H9 (cell line): ENCODE results near the gene VOPP1. TPM values are rescaled to one million over a fixed set of nuclear protein-coding genes. Genes with fewer than 3 reads are reported as not detected.

ENCODE experiments used
- DNase-seq: peaks from one replicate; pipeline ENCODE4 v3.0.0-alpha.2; 2017
- H2AFZ ChIP-seq: one replicate; pipeline ENCODE4 v1.6.1; 2013; ENCODE audit warnings: mild to moderate bottlenecking, low read length, control low read depth, moderate library complexity
- H2AK5ac ChIP-seq: 2 replicates; pipeline ENCODE4 v1.6.1; 2013; ENCODE audit warnings: low read length, control low read depth, mixed read lengths; ENCODE audit not compliant: insufficient read length
- H2BK120ac ChIP-seq: one replicate; pipeline ENCODE4 v1.6.1; 2013; ENCODE audit warnings: low read depth, mild to moderate bottlenecking, low read length, control low read depth, inconsistent platforms; ENCODE audit not compliant: poor library complexity, severe bottlenecking
- H2BK12ac ChIP-seq: 2 replicates; pipeline ENCODE4 v1.6.1; 2013; ENCODE audit warnings: low read length, control low read depth, mixed read lengths, low read depth; ENCODE audit not compliant: insufficient read length
- H2BK15ac ChIP-seq: 2 replicates; pipeline ENCODE4 v1.6.1; 2013; ENCODE audit warnings: low read depth, low read length, control low read depth
- H2BK20ac ChIP-seq: one replicate; pipeline ENCODE4 v1.6.1; 2013; ENCODE audit warnings: low read depth, mild to moderate bottlenecking, low read length, control low read depth, inconsistent platforms; ENCODE audit not compliant: poor library complexity, severe bottlenecking
- H2BK5ac ChIP-seq: 2 replicates; pipeline ENCODE4 v1.6.1; 2013; ENCODE audit warnings: low read length, control low read depth, mixed read lengths; ENCODE audit not compliant: insufficient read length
- H3K14ac ChIP-seq: 2 replicates; pipeline ENCODE4 v1.6.1; 2013; ENCODE audit warnings: low read length, control low read depth; ENCODE audit not compliant: insufficient read depth
- H3K18ac ChIP-seq: 2 replicates; pipeline ENCODE4 v1.6.1; 2013; ENCODE audit warnings: low read depth, mild to moderate bottlenecking, mixed read lengths, low read length, control low read depth; ENCODE audit not compliant: insufficient read length
- H3K23ac ChIP-seq: 2 replicates; pipeline ENCODE4 v1.6.1; 2013; ENCODE audit warnings: low read length, control low read depth, mixed read lengths, low read depth; ENCODE audit not compliant: insufficient read length
- H3K23me2 ChIP-seq: 2 replicates; pipeline ENCODE4 v1.6.1; 2013; ENCODE audit warnings: low read depth, mild to moderate bottlenecking, mixed read lengths, low read length, control low read depth; ENCODE audit not compliant: insufficient read length, poor library complexity, severe bottlenecking
- H3K27ac ChIP-seq: 2 replicates; pipeline ENCODE4 v1.5.1; 2013; ENCODE audit warnings: low read length, control low read depth, mixed read lengths, low read depth; ENCODE audit not compliant: insufficient read length
- H3K27me3 ChIP-seq: 2 replicates; pipeline ENCODE4 v1.6.1; 2013; ENCODE audit warnings: low read length, control low read depth, inconsistent platforms; ENCODE audit not compliant: insufficient read depth
- H3K4ac ChIP-seq: 2 replicates; pipeline ENCODE4 v1.6.1; 2013; ENCODE audit warnings: low read depth, mild to moderate bottlenecking, control low read depth, inconsistent platforms, low read length, moderate library complexity
- H3K4me1 ChIP-seq: 2 replicates; pipeline ENCODE4 v1.6.1; 2013; ENCODE audit warnings: low read length, control low read depth, inconsistent platforms; ENCODE audit not compliant: insufficient read depth
- H3K4me2 ChIP-seq: 2 replicates; pipeline ENCODE4 v1.6.1; 2013; ENCODE audit warnings: low read length, control low read depth, mixed read lengths; ENCODE audit not compliant: insufficient read length, insufficient read depth
- H3K56ac ChIP-seq: 2 replicates; pipeline ENCODE4 v1.6.1; 2013; ENCODE audit warnings: low read depth, mild to moderate bottlenecking, mixed read lengths, low read length, control low read depth; ENCODE audit not compliant: insufficient read length
- H3K79me1 ChIP-seq: 2 replicates; pipeline ENCODE4 v1.6.1; 2013; ENCODE audit warnings: low read depth, mild to moderate bottlenecking, moderate library complexity, low read length, control low read depth, inconsistent platforms; ENCODE audit not compliant: insufficient read depth, poor library complexity, severe bottlenecking
- H3K79me2 ChIP-seq: 2 replicates; pipeline ENCODE4 v1.6.1; 2013; ENCODE audit warnings: low read length, control low read depth, inconsistent platforms; ENCODE audit not compliant: insufficient read depth
- H3K9ac ChIP-seq: 2 replicates; pipeline ENCODE4 v1.6.1; 2013; ENCODE audit warnings: low read length, control low read depth, mixed read lengths; ENCODE audit not compliant: insufficient read length; ENCODE audit errors: extremely low read depth
- H3K9me3 ChIP-seq: one replicate; pipeline ENCODE4 v1.6.1; 2013; ENCODE audit warnings: low read depth, low read length, inconsistent platforms; ENCODE audit not compliant: control insufficient read depth
- H3T11ph ChIP-seq: one replicate; pipeline ENCODE4 v1.6.1; 2013; ENCODE audit warnings: mild to moderate bottlenecking, low read length, control low read depth, inconsistent platforms
- H4K20me1 ChIP-seq: one replicate; pipeline ENCODE4 v1.6.1; 2013; ENCODE audit not compliant: control insufficient read depth, insufficient read length, insufficient read depth
- H4K5ac ChIP-seq: 2 replicates; pipeline ENCODE4 v1.6.1; 2013; ENCODE audit warnings: low read depth, mild to moderate bottlenecking, mixed read lengths, low read length, control low read depth; ENCODE audit not compliant: insufficient read length
- H4K8ac ChIP-seq: replicated peaks from 2 replicates; pipeline ENCODE4 v1.6.1; 2013; ENCODE audit warnings: low read length, control low read depth, mixed read lengths, low read depth; ENCODE audit not compliant: insufficient read length
- H4K91ac ChIP-seq: 2 replicates; pipeline ENCODE4 v1.6.1; 2013; ENCODE audit warnings: low read depth, mild to moderate bottlenecking, moderate library complexity, mixed read lengths, low read length, control low read depth; ENCODE audit not compliant: insufficient read length
- H3K27ac Mint-ChIP-seq, 3 experiments: 2 replicates in 2 of 3; 3 replicates in 1 of 3; pipeline ENCODE4 v1.8.0; 2020 to 2021; ENCODE audit warnings: mixed read lengths in 3 of 3, mild to moderate bottlenecking in 1 of 3, moderate library complexity in 1 of 3
- H3K27me3 Mint-ChIP-seq: 2 replicates; pipeline ENCODE4 v1.8.0; 2021; ENCODE audit warnings: low read depth, mild to moderate bottlenecking, moderate library complexity, mixed read lengths
- H3K36me3 Mint-ChIP-seq, 3 experiments: 2 replicates in 2 of 3; 3 replicates in 1 of 3; pipeline ENCODE4 v1.8.0; 2020 to 2021; ENCODE audit warnings: low read depth in 3 of 3, mixed read lengths in 3 of 3; ENCODE audit not compliant: insufficient read depth in 1 of 3
- H3K4me1 Mint-ChIP-seq, 2 experiments: 2 replicates each; pipeline ENCODE4 v1.8.0; 2020; ENCODE audit warnings: mixed read lengths in 2 of 2
- H3K4me3 Mint-ChIP-seq, 2 experiments: 2 replicates in 1 of 2; 3 replicates in 1 of 2; pipeline ENCODE4 v1.8.0; 2020 to 2021; ENCODE audit warnings: mild to moderate bottlenecking in 2 of 2, mixed read lengths in 2 of 2, moderate library complexity in 1 of 2
- H3K9me3 Mint-ChIP-seq, 2 experiments: 2 replicates in 1 of 2; 3 replicates in 1 of 2; pipeline ENCODE4 v1.8.0; 2020; ENCODE audit warnings: mild to moderate bottlenecking in 2 of 2, mixed read lengths in 2 of 2, moderate library complexity in 1 of 2
- WGBS: extraction: QIAGEN DNeasy Blood & Tissue Kit; methylation state at CpG from one replicate; pipeline ENCODE4 v1.1.7; 2013; ENCODE audit warnings: missing lambda C conversion rate, low lambda C conversion rate, mixed read lengths; ENCODE audit not compliant: insufficient read length; ENCODE audit errors: extremely low coverage; 5-methylcytosine and 5-hydroxymethylcytosine counted together
- total RNA-seq: library from RNA; stranded (reverse); gene quantifications from 2 replicates; pipeline ENCODE4 v1.2.1, GENCODE V29; 2021
- TF ChIP-seq, protein P1 (sequence below): fragments of 200-600 bp; sonication (generic); conservative IDR thresholded peaks from 3 replicates; pipeline ENCODE4 v1.8.0; 2021; ENCODE audit warnings: antibody characterized with exemption, mild to moderate bottlenecking

Gene VOPP1
- total RNA-seq, 1 experiment from 2014 or later: 55.7 TPM

DNA sequence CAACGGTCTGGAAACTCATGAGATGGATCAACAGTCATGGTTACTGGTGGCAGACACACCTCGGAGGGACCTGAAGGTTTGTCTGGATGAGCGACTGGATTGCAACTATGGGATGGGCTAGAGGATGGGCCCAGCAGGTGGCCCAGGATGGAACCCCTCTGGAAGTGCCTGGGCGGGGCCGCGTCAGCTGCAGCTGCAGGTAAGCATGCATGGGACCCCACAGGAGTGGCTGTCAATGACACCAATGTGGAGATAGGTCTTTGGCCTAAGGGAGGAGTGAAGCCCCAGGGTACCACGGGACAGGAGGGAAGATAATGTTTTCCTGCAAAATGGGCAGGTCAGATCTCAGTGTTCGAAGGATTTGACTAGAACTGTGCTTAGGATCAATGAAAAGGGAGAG, 103.8 kb downstream of the VOPP1 start:
- no peak overlapping the region for H3K14ac ChIP-seq
- no peak overlapping the region for H4K8ac ChIP-seq
- Mint-ChIP-seq H3K27ac (no peak overlapping the region), H3K4me1 (no peaks in the 10 kb centered on the region), H3K9me3 (peaks cover 33 to 39% of the 10 kb centered on the region in 2 experiments), H3K4me3 (no peak overlapping the region), H3K27me3 (peaks cover 2% of the 10 kb centered on the region), H3K36me3 (peaks cover 55 to 61% (median 57%) of the 10 kb centered on the region in 3 experiments)
- H2AFZ ChIP-seq: no peak overlapping the region
- no peaks in the 10 kb centered on the region for H3K23me2 ChIP-seq
- H2BK5ac ChIP-seq: no peak overlapping the region
- no peak for DNase-seq
- no peak overlapping the region for H2BK20ac ChIP-seq
- peaks cover 11% of the 10 kb centered on the region for H3K9me3 ChIP-seq
- H3K27me3 ChIP-seq: no peaks in the 10 kb centered on the region
- H3K4me1 ChIP-seq: no peaks in the 10 kb centered on the region
- no CpG with 5 or more reads among the region's 8 CpGs for WGBS
- H3K18ac ChIP-seq: no peak overlapping the region
- no peak overlapping the region for H3K4ac ChIP-seq
- H4K20me1 ChIP-seq: no peaks in the 10 kb centered on the region
- H2BK15ac ChIP-seq: no peak overlapping the region
- no peaks in the 10 kb centered on the region for H3K79me1 ChIP-seq
- H3K4me2 ChIP-seq: no peak overlapping the region
- H4K91ac ChIP-seq: no peak overlapping the region
- no peaks in the 10 kb centered on the region for H3K79me2 ChIP-seq
- no peak overlapping the region for H2BK120ac ChIP-seq
- no peak overlapping the region for H3K9ac ChIP-seq
- no peak overlapping the region for H3K23ac ChIP-seq
- no peak overlapping the region for H3K27ac ChIP-seq
- H2BK12ac ChIP-seq: no peak overlapping the region
- no peak overlapping the region for H2AK5ac ChIP-seq
- H3K56ac ChIP-seq: no peak overlapping the region
- TF ChIP-seq, protein P1, sequence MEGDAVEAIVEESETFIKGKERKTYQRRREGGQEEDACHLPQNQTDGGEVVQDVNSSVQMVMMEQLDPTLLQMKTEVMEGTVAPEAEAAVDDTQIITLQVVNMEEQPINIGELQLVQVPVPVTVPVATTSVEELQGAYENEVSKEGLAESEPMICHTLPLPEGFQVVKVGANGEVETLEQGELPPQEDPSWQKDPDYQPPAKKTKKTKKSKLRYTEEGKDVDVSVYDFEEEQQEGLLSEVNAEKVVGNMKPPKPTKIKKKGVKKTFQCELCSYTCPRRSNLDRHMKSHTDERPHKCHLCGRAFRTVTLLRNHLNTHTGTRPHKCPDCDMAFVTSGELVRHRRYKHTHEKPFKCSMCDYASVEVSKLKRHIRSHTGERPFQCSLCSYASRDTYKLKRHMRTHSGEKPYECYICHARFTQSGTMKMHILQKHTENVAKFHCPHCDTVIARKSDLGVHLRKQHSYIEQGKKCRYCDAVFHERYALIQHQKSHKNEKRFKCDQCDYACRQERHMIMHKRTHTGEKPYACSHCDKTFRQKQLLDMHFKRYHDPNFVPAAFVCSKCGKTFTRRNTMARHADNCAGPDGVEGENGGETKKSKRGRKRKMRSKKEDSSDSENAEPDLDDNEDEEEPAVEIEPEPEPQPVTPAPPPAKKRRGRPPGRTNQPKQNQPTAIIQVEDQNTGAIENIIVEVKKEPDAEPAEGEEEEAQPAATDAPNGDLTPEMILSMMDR: no peak
- no peak overlapping the region for H3T11ph ChIP-seq
- H4K5ac ChIP-seq: no peak overlapping the region
